NCI-H2171 (cell line): ENCODE measurements around the gene THRB.

ENCODE experiments used
- DNase-seq: peaks from one replicate; lab custom pipeline; 2025; lab: John Stamatoyannopoulos, UW

THRB gene

GRCh38 chr3:24306518-24306917 is 188.1 kb downstream of the THRB start:
- DNase-seq: no peak

GRCh38 chr3:24305795-24306467 is 188.7 kb downstream of the THRB start:
- DNase-seq: no peak

- no peak for DNase-seq
Observed at GRCh38 chr3:24303057-24303754, 191.4 kb downstream of the THRB start.

- no peak for DNase-seq
Observed at GRCh38 chr3:24302396-24302795, 192.3 kb downstream of the THRB start.

GRCh38 chr3:24300949-24301348 is 193.7 kb downstream of the THRB start:
- DNase-seq: no peak

- DNase-seq: no peak
Observed at GRCh38 chr3:24299806-24300626, 194.6 kb downstream of the THRB start.

- no peak for DNase-seq
Observed at GRCh38 chr3:24299246-24299805, 195.3 kb downstream of the THRB start.

- no peak for DNase-seq
Observed at GRCh38 chr3:24296441-24297205, 198.0 kb downstream of the THRB start.

- no peak for DNase-seq
Observed at GRCh38 chr3:24294150-24294549, 200.5 kb downstream of the THRB start.

- DNase-seq: no peak
Observed at GRCh38 chr3:24291646-24292045, 203.0 kb downstream of the THRB start.

- DNase-seq: no peak
Observed at GRCh38 chr3:24290596-24290995, 204.1 kb downstream of the THRB start.

GRCh38 chr3:24288496-24289236 is 206.0 kb downstream of the THRB start:
- DNase-seq: no peak

- no peak for DNase-seq
Observed at GRCh38 chr3:24287755-24288450, 206.7 kb downstream of the THRB start.

- no peak for DNase-seq
Observed at GRCh38 chr3:24286405-24286804, 208.2 kb downstream of the THRB start.

- no peak for DNase-seq
Observed at GRCh38 chr3:24278543-24278942, 216.1 kb downstream of the THRB start.

GRCh38 chr3:24273491-24273890 is 221.2 kb downstream of the THRB start:
- no peak for DNase-seq

GRCh38 chr3:24272875-24273274 is 221.8 kb downstream of the THRB start:
- DNase-seq: no peak

GRCh38 chr3:24272408-24272807 is 222.2 kb downstream of the THRB start:
- DNase-seq: no peak

GRCh38 chr3:24271228-24271627 is 223.4 kb downstream of the THRB start:
- no peak for DNase-seq

GRCh38 chr3:24270744-24271143 is 223.9 kb downstream of the THRB start:
- no peak for DNase-seq
